D721Med (cell line): Measurements from ENCODE around the gene CCNL2.

Source experiments
- DNase-seq: peaks from one replicate; pipeline ENCODE4 v3.0.0; 2011; ENCODE audit warnings: low spot score; ENCODE audit not compliant: insufficient read length
- FAIRE-seq: peaks from 2 replicates; lab custom pipeline; 2011; peaks lifted over from hg19 to GRCh38; lab: Jason Lieb, UNC
- CTCF ChIP-seq: IDR thresholded peaks from 2 replicates; pipeline ENCODE4 v1.5.1; 2012; ENCODE audit warnings: mild to moderate bottlenecking, control low read depth; ENCODE audit not compliant: insufficient read depth; ENCODE audit errors: missing control alignments

Gene CCNL2

GRCh38 chr1:1359664-1360468 lies 39.3 kb downstream of the CCNL2 start:
- no peak for TF ChIP-seq CTCF
- DNase-seq, result no peak
- FAIRE-seq, result no peak

GRCh38 chr1:1359308-1359663 lies 39.8 kb downstream of the CCNL2 start:
- no peak for TF ChIP-seq CTCF
- DNase-seq (no peak), FAIRE-seq (no peak)

GRCh38 chr1:1358433-1359271 lies 40.5 kb downstream of the CCNL2 start, which contains the start of gene MXRA8:
TSS of gene MXRA8 (minus strand) at chr1:1358555. CDS start at chr1:1358504, 51 bp downstream.
- FAIRE-seq (no peak), DNase-seq (no peak)
- no peak for TF ChIP-seq CTCF

GRCh38 chr1:1357871-1358432 lies 41.2 kb downstream of the CCNL2 start:
- no peak for TF ChIP-seq CTCF
- DNase-seq (no peak), FAIRE-seq (no peak)

GRCh38 chr1:1356796-1357401 lies 42.2 kb downstream of the CCNL2 start:
- no peak for TF ChIP-seq CTCF
- DNase-seq, result no peak
- FAIRE-seq, result no peak

GRCh38 chr1:1356166-1356795 lies 42.9 kb downstream of the CCNL2 start:
- DNase-seq, result no peak
- no peak for FAIRE-seq
- TF ChIP-seq CTCF, result no peak
